GM12873 (cell line): ENCODE results near the gene TMEM222.

Experiments used
- CTCF ChIP-seq: IDR thresholded peaks from 2 replicates; pipeline ENCODE4 v1.5.1; 2012; ENCODE audit warnings: low read depth, mild to moderate bottlenecking, moderate library complexity, low read length, control low read depth; ENCODE audit not compliant: insufficient read depth; ENCODE audit errors: missing control alignments

TMEM222 gene, protein sequence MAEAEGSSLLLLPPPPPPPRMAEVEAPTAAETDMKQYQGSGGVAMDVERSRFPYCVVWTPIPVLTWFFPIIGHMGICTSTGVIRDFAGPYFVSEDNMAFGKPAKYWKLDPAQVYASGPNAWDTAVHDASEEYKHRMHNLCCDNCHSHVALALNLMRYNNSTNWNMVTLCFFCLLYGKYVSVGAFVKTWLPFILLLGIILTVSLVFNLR

GRCh38 chr1:27321813-27322568 is at the start of gene TMEM222:
TMEM222 (plus strand) TSS chr1:27322163; CDS start chr1:27322198, 35 bp downstream.
- TF ChIP-seq CTCF, result no peak

DNA sequence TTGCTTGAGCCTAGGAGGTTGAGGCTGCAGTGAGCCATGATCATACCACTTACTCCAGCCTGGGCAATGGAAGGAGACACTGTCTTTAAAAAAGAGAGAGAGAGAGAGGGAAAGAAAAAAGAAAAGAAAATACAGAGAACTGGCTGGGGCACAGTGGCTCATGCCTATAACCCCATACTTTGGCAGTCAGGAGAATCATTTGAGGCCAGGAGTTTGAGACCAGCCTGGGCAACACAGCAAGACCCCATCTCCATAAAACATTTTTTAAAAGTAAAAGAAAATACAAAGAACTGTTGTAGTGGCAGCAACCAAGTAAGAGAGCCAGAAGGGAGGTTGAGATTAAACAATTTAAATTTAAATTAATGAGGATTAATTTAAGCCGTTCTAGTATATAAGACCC is 47.8 kb upstream of the TMEM222 start:
- no peak for TF ChIP-seq CTCF

DNA sequence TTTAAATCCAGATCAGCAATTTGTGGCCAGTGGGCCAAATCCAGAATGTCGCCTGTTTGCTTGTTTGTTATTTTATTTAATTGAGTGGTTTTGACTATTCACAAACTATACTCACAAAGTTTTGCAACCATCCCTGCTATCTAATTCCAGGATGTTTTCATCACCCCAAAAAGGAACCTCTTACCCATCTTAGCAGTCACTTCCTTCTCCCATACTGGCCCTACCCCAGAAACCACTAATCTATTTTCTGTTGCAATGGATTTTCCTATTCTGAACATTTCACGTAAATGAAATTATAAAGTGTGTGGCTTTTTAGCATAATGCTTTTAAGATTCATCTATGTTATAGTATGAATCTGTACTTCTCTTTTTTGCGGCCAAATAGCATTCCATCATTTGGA is 46.3 kb upstream of the TMEM222 start:
- TF ChIP-seq CTCF, result no peak

GRCh38 chr1:27284425-27285273 is 37.3 kb upstream of the TMEM222 start:
- TF ChIP-seq CTCF, result peak; percentile 81

- TF ChIP-seq CTCF, result no peak
These were observed 36.7 kb upstream of the TMEM222 start for GRCh38 chr1:27285274-27285660.

GRCh38 chr1:27290581-27290980 is 31.4 kb upstream of the TMEM222 start:
- TF ChIP-seq CTCF, result no peak

DNA sequence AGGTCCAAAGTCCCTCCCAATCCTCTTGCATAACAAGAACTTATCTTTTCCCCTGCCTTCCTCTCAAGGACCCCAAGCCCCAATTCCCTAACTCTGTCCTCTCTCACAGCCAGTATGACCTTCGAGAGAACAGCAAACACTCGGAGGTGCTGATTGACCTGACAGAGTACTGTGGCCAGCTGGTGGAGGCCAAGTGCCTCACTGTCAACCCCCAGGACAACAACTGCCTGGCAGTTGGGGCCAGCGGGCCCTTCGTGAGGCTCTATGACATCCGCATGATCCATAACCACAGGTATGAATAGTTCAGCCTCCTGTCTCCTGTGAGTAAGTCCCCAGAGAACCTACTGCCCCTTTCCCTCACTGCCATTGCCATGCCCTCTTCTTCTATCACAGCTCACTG is 29.9 kb upstream of the TMEM222 start:
- TF ChIP-seq CTCF, result no peak
